ENCODE data around the gene TOMM20. TPM values are rescaled to one million over a fixed set of nuclear protein-coding genes. Genes with fewer than 3 reads are reported as not detected.
A peak's percentile ranks its signal among the peaks of the same experiment; 100 is the strongest.

The TOMM20 gene
- total and polyA plus RNA-seq, 9 of the 15 experiments (the other 6 are each of a cell fraction or from before 2014, with no cell fraction given), result 70.6 to 334 (median 159) TPM

GRCh38 chr1:235128456-235129328 lies at the start of gene TOMM20 (continued):
- no peak for TF ChIP-seq ZNF212 (CRISPR knock-in tag; IDR thresholded peaks at IDR 0.05)
- TF ChIP-seq ZNF778 (CRISPR knock-in tag; IDR thresholded peaks at IDR 0.05), result no peak
- peak; percentile 83; the same call in 1 of the 2 replicates for TF ChIP-seq CHCHD3 (CRISPR knock-in tag; IDR thresholded peaks at IDR 0.05)
- no peak; the same call in 1 of the 2 replicates for TF ChIP-seq GTF2E2 (tag; IDR thresholded peaks at IDR 0.05)
- no peak for TF ChIP-seq ZNF143 (CRISPR knock-in tag; IDR thresholded peaks at IDR 0.05)
- peak in 1 of 2 experiments; percentile 86 for TF ChIP-seq AFF1 (IDR thresholded peaks at IDR 0.05; ENCODE audit: low read depth in 1 of 2, partially characterized antibody in 2 of 2)
- TF ChIP-seq SMAD2 (IDR thresholded peaks at IDR 0.05; ENCODE audit: low read depth, low read length), result no peak
- TF ChIP-seq HNRNPK (IDR thresholded peaks at IDR 0.05; ENCODE audit: low read depth, low read length, poor library complexity, severe bottlenecking), result no peak
- peak; percentile 92 for TF ChIP-seq HMGXB4 (CRISPR knock-in tag; IDR thresholded peaks at IDR 0.05)
- peak; percentile 94 to 95 for TF ChIP-seq E2F6 (IDR thresholded peaks at IDR 0.05; ENCODE audit: borderline replicate concordance in 1 of 2, extremely low read depth in 1 of 2, insufficient read depth in 1 of 2, insufficient read length in 1 of 2, low read depth in 1 of 2, low read length in 1 of 2, poor library complexity in 1 of 2, severe bottlenecking in 1 of 2)
- TF ChIP-seq ZNF699 (CRISPR knock-in tag; IDR thresholded peaks at IDR 0.05; ENCODE audit: insufficient replicate concordance), result no peak
- no peak for TF ChIP-seq SNIP1 (IDR thresholded peaks at IDR 0.05; ENCODE audit: low read depth)
- TF ChIP-seq ZNF77 (CRISPR knock-in tag; IDR thresholded peaks at IDR 0.05), result no peak
- TF ChIP-seq KDM4B (IDR thresholded peaks at IDR 0.05; ENCODE audit: borderline replicate concordance in 2 of 2, low read depth in 1 of 2), result peak in 1 of 2 experiments; percentile 71; a peak in 1 of 4 replicates
- peak; percentile 76 for TF ChIP-seq CTBP1 (IDR thresholded peaks at IDR 0.05; ENCODE audit: borderline replicate concordance)
- peak; percentile 87 for TF ChIP-seq GMEB1 (CRISPR knock-in tag; IDR thresholded peaks at IDR 0.05)
